Head of caudate nucleus (tissue), 42 donors: ENCODE data around the gene ULK3.

Experiments
- DNase-seq, 42 donors: peaks; one replicate each; pipeline versions ENCODE4 v3.0.0 to v3.0.0-alpha.2; 2020 to 2021; ENCODE audit warnings: mixed read lengths in 7 of 42
- intact Hi-C: fragments of 100-400 bp; cut with DNase I; formaldehyde crosslinking; loops from one replicate; pipeline ENCODE4 v1.15.0; 2022

The ULK3 gene

DNA sequence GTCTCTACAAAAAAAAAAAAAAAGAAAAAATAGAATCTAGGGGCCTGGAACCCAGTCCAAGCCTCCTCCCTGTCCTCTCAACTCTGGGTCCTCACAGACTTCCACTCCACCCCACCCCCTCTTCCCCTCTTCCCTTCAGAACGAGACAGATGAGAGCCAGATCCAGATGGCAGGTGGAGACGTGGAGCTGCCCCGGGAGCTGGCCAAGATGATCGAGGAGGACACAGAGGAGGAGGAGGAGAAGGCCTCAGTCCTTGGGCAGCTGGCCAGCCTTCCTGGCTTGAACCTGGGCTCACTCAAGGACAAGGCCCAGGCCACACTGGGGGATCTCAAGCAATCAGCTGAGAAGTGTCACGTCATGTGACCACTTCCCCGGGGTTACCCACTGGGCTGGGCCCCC, 13.0 kb downstream of the ULK3 start:
- intact Hi-C loops, result no loop called here
- no peak for DNase-seq

GRCh38 chr15:74829486-74829885, 13.5 kb downstream of the ULK3 start:
- no peak for DNase-seq
- intact Hi-C loops, result no loop called here

- intact Hi-C loops, result no loop called here
- no peak for DNase-seq
Measured at GRCh38 chr15:74828835-74829234, 14.1 kb downstream of the ULK3 start.

- DNase-seq, result no peak
- intact Hi-C loops, result no loop called here
Measured at GRCh38 chr15:74827614-74828013, 15.3 kb downstream of the ULK3 start.

DNA sequence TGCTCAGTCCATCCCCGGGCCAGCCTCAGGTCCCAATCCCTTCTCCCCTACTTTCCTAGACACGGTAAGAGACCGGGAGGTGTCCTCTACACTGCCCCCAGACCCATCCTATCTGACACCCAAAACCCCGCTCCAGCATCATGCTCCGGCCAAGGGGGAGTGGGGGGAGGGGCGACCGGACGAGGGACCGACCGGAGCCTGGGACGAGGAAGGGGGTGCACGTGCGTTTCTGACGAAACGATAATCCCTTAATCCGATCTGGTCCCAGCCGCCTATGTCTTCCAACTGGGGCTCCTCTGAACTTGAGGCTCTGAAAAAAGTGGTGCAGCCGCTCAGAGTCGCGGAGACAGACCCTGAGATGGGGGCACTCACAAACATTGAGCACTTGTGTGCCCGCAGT, 16.0 kb downstream of the ULK3 start:
- intact Hi-C loops, result no loop called here

GRCh38 chr15:74826364-74826819, 16.6 kb downstream of the ULK3 start, which contains the start of gene CPLX3:
TSS of gene CPLX3 (plus strand) at chr15:74826627. CDS start at chr15:74826704, 77 bp downstream.
- DNase-seq, result peak in 14 of 42 donors; percentile 35 to 68 (median 54)
- intact Hi-C loops, result no loop called here

More for the DNA sequence above, 16.0 kb downstream of the ULK3 start:
- DNase-seq, result no peak

DNA sequence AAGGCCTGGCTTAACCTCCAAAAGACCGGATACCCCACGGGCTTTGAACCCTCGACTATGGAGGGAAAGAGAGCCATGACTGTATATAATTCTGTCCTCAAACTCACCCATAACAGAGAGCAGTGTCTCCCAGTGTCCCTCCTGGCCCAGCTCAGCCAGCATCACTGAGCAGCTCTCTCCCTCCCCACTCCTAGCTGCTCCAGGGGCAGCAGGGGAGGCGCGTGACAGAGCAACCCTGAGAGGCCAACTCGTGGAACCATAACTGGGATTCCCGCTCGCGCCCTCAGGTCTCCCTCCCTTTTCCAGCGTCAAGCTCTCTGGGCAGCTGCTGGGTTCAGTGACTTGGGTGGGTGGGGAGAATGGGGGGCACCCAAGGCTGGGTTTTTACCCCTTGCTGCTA, 17.1 kb downstream of the ULK3 start:
- no peak for DNase-seq
- intact Hi-C loops, result no loop called here

DNA sequence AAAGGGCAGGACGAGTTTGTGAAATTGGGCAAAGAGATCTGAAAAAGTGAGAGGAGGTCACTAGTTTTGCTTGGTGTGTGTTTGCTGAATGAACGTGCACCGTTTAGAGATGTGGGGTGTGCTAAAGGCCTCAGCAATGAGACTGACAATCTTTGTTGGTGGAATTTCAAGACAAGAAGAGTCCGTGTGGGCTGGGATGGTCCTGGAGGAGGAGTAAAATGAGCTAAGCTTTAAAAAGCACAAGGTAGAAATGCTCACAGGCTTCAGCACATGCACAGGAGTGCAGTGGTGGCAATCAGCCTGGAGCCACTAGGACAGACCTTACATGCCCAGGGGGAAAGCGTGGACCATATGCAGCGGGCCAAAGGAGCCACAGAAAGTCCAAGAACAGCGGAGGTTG, 18.0 kb downstream of the ULK3 start:
- DNase-seq, result peak in 15 of 42 donors; percentile 16 to 83 (median 54)
- intact Hi-C loops, result no loop called here

GRCh38 chr15:74823324-74823723, 19.6 kb downstream of the ULK3 start:
- no peak for DNase-seq
- intact Hi-C loops, result no loop called here

DNA sequence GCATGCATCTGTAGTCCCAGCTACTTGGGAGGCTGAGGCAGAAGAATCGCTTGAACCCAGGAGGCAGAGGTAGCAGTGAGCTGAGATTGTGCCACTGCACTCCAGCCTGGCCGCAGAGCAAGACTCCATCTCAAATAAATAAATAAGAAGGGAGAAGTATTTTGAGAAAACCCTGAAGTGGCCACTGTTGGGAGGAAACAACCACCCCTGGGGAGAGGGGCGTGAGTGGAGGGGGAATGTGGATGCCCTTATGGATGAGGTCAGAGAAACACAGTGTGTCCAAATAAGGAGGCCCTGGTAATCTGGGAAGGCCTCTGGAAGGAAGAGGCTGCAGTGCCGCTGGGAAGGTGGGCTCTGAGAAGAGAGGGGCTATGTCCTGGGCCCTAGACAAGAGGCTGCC, 20.7 kb downstream of the ULK3 start:
- no peak for DNase-seq
- intact Hi-C loops, result no loop called here

- intact Hi-C loops, result no loop called here
- no peak for DNase-seq
Measured at GRCh38 chr15:74821790-74822158, 21.2 kb downstream of the ULK3 start.

- DNase-seq, result peak in 4 of 42 donors; percentile 28 to 54 (median 48)
- intact Hi-C loops, result no loop called here
Measured at GRCh38 chr15:74821091-74821789, 21.7 kb downstream of the ULK3 start.

- intact Hi-C loops, result no loop called here
- DNase-seq, result no peak
Measured at GRCh38 chr15:74820056-74820455, 22.9 kb downstream of the ULK3 start.

DNA sequence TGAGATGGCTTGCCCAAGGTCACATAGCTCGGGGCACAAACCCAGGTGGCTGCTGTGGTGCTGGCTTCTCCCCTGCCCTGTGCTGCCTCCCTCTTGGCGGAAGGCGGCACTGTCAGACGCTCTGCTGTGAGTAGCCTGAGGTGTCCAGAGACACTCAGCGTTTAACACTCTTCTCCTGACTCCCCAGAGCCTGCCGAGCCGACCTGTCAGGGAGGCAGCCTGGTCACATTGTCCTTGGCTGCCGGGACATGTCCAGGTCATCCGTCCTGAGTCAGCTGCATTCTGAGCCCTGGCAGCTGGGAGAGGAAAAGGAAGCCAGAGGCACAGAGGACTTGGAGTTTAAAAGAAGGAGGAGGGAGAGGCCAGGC, 25.6 kb downstream of the ULK3 start:
- intact Hi-C loops, result no loop called here
- DNase-seq, result peak in 1 of 42 donors; percentile 67

DNA sequence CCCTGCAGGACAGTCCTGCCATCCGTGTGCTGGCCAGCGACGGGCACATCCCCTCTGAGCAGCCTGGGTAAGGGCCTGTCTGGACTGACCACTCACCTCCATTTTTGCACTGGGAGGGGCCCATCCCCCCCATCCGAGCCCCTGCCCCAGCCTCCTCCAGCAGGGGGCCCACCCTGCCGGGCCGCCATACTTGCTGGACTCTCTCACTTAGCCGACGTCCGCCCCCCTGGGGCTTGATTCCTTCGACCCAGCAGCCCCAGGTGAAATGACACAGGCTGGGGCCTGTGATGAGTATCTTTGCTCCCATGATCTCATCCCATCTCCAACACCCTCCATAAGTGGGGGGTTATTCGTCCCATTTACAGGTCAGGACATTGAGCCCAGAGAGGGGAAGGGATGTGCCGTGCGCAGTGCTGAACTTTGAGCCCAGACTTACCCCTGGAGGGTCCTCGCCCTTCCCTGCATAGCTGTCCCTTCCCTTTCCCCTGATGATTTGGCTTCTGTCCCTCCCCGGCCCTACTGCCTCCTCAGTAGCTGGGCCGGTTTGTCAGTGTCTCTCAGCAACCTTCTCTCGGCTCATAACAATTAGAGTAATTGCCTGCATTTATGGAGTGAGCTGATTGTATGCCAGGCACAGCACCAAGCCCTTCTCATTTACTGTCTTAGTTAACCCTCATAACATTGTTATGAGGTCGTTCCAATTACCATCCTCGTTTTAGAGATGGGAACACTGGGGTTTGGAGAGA, 26.2 kb downstream of the ULK3 start:
- DNase-seq, result no peak
- intact Hi-C loops, result no loop called here

DNA sequence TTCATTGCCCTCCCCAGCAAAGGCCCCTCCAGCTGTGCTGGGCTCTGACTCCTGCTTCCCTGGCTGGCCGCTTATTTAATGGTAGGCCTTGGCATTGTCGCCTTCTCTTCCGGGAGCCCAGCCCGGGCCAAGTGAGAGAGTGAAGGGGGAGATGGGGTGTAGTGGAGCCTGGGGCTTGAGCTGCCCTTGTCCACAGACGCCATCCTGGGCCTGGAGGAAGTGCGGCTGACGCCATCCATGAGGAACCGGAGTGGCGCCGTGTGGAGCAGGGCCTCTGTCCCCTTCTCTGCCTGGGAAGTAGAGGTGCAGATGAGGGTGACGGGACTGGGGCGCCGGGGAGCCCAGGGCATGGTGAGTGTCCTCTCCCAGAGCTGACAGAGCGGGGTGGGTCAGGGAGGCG, 27.0 kb downstream of the ULK3 start:
- DNase-seq, result no peak
- intact Hi-C loops, result no loop called here

DNA sequence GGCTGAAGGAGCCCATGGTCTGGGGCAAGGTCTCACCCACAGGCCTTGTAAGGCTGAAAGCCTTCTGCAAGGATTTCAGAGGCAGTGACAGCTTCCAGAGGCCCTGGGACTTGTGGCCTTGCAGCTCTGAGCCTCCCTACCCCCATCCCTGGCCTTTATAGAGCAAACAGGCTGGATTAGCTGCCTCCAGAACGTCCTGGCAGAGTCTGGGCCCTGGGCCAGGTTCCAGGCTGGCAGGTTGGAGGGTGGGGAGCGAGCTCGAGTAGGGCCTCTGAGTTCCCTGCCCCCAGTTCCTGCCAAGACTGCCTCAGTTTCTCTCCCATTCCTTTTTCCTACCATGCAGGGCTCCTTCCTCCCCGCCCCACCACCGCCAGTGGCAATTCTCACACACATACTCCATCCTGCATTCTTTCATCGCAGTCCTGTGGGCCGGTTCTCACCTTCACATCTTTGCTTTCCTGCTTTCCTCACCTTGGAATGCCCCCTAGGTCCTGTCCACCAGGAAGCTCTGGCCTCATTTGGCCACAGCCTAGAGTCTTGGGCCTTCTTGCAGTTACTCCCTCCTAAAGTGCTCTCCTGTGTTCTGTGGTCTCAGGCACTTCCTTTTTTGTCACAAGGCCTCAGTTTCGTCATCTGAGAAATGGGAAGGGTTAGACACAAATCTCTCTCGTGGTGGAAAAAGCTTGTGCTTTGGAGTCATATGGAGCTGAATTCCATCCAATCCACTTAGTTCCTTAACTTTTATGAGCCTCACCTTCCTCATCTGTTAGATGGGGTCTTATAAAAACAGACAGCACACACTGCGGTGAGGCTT, 27.6 kb downstream of the ULK3 start:
- intact Hi-C loops, result no loop called here
- no peak for DNase-seq

DNA sequence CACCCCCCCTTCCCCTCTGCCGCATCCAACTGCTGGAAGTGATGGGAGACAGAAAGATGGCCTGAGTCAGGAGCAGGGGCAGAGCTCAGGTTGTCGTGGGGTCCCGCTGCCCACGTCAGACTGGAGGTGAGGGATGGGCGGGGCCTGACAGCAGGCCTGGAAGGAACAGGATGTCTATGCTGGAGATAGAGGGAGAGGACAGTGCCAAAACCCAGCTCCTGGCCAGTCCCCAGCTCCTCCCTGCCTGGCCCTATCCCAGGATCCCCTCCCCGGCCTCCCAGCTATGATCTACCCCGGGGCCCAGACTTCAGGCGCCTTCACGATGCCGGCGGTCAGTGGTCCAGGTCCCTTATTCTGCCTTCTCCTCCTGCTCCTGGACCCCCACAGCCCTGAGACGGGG, 30.4 kb downstream of the ULK3 start, which contains the start of gene LMAN1L:
LMAN1L (plus strand) TSS at position 303 of the 400 bp plus-strand sequence; CDS start at position 323, 20 bp downstream.
- intact Hi-C loops, result no loop called here
- DNase-seq, result no peak

DNA sequence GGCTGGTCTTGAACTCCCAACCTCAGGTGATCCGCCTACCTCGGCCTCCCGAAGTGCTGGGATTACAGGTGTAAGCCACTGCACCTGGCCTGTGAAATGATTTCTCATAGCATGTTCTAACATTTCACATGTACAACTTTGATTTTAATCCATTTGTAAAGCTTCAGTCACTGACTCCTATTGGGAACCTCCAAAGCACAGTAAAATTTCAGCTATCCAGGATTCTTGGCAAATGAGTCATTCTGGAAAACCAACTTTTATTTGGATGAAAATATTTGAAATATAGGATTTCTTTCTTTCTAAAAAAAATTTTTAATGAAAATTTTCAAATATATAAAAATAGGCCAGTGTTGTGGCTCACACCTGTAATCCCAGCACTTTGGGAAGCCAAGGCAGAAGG, 33.0 kb downstream of the ULK3 start:
- intact Hi-C loops, result no loop called here
- no peak for DNase-seq

- no peak for DNase-seq
- intact Hi-C loops, result no loop called here
Measured at GRCh38 chr15:74809242-74809641, 33.7 kb downstream of the ULK3 start.
